NCI-H1694 (cell line): ENCODE data around the gene TAT.

Experiments
- DNase-seq: peaks from one replicate; lab custom pipeline; 2025; lab: John Stamatoyannopoulos, UW

The TAT gene

DNA sequence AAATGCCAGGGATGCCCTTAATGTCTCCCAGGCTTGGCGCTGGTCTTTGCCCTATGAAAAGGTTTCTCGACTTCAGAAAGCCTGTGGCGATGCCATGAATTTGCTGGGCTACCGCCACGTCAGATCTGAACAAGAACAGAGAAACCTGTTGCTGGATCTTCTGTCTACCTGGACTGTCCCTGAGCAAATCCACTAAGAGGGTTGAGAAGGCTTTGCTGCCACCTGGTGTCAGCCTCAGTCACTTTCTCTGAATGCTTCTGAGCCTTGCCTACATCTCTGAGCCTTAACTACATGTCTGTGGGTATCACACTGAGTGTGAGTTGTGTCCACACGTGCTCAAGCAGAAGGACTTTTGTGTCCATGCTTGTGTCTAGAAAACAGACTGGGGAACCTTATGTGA lies 39.2 kb downstream of the TAT start:
- DNase-seq = peak; percentile 34

DNA sequence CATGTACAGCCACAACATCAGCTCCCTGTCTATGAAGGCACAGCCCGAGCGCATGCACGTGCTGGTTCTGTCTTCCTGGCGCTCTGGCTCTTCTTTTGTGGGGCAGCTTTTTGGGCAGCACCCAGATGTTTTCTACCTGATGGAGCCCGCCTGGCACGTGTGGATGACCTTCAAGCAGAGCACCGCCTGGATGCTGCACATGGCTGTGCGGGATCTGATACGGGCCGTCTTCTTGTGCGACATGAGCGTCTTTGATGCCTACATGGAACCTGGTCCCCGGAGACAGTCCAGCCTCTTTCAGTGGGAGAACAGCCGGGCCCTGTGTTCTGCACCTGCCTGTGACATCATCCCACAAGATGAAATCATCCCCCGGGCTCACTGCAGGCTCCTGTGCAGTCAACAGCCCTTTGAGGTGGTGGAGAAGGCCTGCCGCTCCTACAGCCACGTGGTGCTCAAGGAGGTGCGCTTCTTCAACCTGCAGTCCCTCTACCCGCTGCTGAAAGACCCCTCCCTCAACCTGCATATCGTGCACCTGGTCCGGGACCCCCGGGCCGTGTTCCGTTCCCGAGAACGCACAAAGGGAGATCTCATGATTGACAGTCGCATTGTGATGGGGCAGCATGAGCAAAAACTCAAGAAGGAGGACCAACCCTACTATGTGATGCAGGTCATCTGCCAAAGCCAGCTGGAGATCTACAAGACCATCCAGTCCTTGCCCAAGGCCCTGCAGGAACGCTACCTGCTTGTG lies 40.0 kb downstream of the TAT start:
- DNase-seq = no peak

DNA sequence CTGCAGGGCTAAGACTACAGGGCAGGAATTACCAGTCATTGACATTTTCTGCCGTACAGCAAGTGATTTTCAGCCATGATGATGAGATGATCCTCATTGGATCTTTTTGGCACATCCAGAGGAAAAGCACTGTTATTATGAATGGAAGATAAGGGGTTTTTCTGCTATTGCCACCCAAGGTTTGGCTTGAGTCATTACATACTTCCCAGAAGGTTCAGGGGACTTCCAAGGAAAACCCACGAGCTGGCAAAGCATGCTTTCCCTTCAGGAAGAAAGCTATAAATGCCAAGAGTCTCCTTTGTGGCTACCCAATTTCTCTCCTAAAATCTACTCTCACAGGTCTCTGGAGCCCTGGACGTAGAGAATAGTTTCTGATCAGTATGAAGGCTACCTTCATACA lies 44.5 kb downstream of the TAT start:
- DNase-seq = no peak

DNA sequence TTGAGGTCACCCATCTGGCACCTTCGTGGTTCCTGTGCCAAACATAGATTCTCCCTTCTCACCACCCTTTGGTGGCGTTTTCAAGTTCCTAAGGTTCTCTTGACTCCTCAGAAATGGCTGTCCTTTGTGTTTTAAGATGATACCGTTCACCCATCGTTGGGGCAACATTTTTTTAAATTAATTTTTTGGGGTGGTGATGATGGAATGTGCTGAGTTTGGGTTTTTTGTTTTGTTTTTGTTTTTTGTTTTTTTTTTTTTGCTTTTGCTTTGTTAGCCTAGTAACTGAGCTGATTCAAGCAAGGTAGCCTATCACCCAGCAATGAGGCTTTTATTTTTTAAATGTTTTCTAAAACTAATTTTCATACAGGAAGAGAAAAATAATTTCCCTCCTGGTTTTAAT lies 48.0 kb downstream of the TAT start:
- DNase-seq = no peak

DNA sequence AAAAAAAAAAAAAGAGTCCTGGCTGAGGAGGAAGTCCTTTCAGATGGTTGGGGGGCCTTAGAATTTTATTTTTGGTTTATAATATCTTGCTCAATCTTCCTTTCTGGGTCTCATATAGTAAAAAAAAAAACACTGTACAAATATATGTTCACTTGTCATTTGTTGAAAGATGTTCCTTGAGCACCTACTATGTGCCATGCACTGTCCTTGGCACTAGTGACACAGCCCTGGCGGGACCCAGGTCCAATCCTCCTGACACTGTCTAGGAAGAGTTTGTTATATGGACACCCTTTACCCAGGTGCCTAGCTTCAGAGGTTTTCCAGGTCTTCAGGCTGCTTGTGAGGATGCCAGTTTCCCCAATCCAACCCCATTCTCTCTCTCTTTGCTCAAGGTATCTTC lies 48.6 kb downstream of the TAT start:
- DNase-seq = no peak

DNA sequence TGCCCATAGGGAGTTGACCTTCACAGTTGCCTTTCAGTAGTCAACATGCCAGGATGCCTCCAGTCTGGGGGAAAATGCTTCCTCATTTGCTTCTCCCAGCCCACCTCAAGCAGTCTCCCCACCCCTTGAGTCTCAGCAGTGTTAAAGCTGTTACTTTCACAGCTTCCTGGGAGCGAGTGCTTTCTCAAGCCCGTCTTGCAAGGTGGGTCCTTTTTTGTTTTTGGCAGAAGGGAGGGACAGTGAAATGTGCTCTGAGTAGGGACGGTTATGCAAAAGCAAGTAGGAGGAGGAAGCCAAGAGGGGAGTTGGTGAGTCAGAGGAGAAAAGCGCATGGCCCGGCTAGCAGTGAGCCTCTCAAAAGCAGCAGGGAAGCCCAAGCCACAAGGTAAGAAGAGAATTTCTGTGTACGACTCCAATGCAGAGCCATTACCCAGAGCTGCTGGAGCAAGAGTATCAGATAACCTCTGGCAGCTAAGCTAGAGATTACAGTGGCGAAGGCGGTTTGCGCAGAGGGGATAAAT lies 50.7 kb downstream of the TAT start, which contains the start of gene CHST4:
Gene CHST4 (plus strand): TSS at position 316 of the 521 bp plus-strand sequence. CDS start 10,252 bp downstream, outside the sequence.
- DNase-seq = no peak

DNA sequence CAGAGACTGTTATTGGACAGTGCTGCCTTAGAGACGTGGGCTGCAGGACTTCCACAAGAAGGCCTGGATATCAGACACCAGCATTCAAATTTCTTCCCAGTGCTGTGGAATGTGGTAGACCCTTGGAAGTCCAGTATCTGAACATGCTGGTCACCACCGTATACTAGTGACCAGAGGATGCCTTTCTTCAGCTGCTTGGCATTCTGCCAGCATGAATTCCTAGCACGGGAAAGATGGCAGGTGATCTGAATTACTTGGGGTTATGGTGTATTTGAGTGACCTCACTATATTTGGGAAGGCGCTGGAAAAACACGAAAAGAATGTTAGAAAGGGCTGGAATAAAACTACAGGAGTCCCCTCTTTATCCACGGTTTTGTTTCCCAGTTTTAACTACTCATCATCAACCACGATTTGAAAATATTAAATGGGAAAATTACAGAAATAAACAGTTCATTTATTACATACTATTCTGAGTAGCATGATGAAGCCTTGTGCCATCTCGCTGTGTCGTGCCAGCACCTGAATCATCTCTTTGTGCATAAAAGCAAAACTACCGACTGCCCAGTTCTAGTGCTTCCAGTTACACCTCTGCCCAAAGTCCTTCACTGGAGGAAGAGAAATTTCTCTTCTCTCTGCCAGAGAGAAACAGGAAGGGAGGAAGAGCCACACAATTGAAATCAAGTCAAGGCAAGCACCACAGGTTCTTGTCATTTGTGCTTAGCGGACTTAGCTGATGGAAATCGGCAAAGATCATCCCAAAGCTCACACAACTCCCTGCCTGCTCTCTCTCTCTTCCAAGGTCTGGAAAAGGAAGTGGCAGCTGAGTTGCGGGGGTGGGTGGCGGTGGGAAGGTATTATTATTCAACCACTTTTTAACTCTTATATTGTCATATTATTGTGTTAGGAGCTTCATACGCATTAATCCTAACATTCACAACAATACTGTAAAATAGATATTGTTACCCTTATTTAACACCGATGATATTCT lies 52.0 kb downstream of the TAT start:
- DNase-seq = no peak

DNA sequence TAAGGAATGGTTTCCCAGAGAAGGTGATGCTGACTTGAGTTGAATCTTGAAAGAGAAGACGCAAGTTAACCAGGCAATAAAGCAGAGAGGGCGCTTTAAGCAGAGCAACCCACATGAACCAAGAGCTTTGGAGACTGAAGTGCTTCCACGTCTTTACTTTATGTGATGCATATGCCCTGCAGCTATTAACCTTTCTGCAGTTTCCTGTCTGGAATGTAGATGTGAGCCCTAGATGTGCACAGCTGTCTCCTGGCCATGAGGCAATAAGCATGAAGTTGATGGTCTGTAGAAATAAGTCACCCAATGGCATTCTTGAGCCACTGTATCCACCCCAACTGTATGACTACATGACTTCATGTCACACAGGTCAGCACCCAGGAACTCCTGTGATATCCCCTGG lies 56.3 kb downstream of the TAT start:
- no peak for DNase-seq
